Stimulated activated naive CD8-positive, alpha-beta T cell treated with anti-CD3 and anti-CD28 coated beads, Interleukin-15, amount 100 ng/mL, for 72 hours (primary cell): ENCODE results near the gene FBXW8.
A peak's percentile ranks its signal among the peaks of the same experiment; 100 is the strongest.

Experiments
- ATAC-seq: fragments of 150-1000 bp; cut with Tn5 transposase; 2 replicates; pipeline ENCODE4 v1.10.0; 2021; ENCODE audit warnings: mild to moderate bottlenecking, moderate library complexity
- DNase-seq, 2 donors: peaks; one replicate each; pipeline ENCODE4 v3.0.0; 2021 to 2022
- H3K27ac Mint-ChIP-seq, 2 donors: one replicate each; pipeline ENCODE4 v1.8.0; 2022; ENCODE audit warnings: mild to moderate bottlenecking in 2 of 2, mixed read lengths in 2 of 2, moderate library complexity in 2 of 2
- H3K27me3 Mint-ChIP-seq: one replicate; pipeline ENCODE4 v1.8.0; 2022; ENCODE audit warnings: mixed read lengths
- H3K4me1 Mint-ChIP-seq: one replicate; pipeline ENCODE4 v1.8.0; 2022; ENCODE audit warnings: mild to moderate bottlenecking, mixed read lengths
- H3K4me3 Mint-ChIP-seq, 2 donors: one replicate each; pipeline ENCODE4 v1.8.0; 2022; ENCODE audit warnings: mild to moderate bottlenecking in 2 of 2, mixed read lengths in 2 of 2, moderate library complexity in 1 of 2
- H3K9me3 Mint-ChIP-seq, 2 donors: one replicate each; pipeline ENCODE4 v1.8.0; 2022; ENCODE audit warnings: mixed read lengths in 2 of 2

The FBXW8 gene

GRCh38 chr12:117080661-117081144, 170.0 kb downstream of the FBXW8 start:
- ATAC-seq (no peak), DNase-seq (no peak)
- H3K4me3 Mint-ChIP-seq: no peak overlapping the region
- H3K27ac Mint-ChIP-seq: peak overlapping the region in 1 of 2 donors; percentile 12
- peaks cover 12% of the 10 kb centered on the region for H3K4me1 Mint-ChIP-seq
- no peaks in the 10 kb centered on the region for H3K27me3 Mint-ChIP-seq
- H3K9me3 Mint-ChIP-seq: no peaks in the 10 kb centered on the region
